H1 (cell line): ENCODE data around the gene PSPN. TPM values are rescaled to one million over a fixed set of nuclear protein-coding genes. Genes with fewer than 3 reads are reported as not detected.

Experiments used
- ASH2L ChIP-seq: fragments of 200-600, 300-600 bp; sonication (generic); IDR thresholded peaks from one replicate; pipeline ENCODE4 v1.7.1; 2017; ENCODE audit warnings: low read length
- CTCF ChIP-seq, 3 experiments: IDR thresholded peaks; 1 replicate in 2 of 3; 2 replicates in 1 of 3; pipeline versions ENCODE4 v1.5.1 to v1.6.1; 2011; ENCODE audit warnings: low read length in 3 of 3, mild to moderate bottlenecking in 3 of 3, inconsistent platforms in 2 of 3, low read depth in 1 of 3, moderate library complexity in 1 of 3; ENCODE audit not compliant: insufficient read depth in 1 of 3; ENCODE audit errors: control extremely low read depth in 1 of 3
- EGR1 ChIP-seq: IDR thresholded peaks from 2 replicates; pipeline ENCODE4 v1.6.1; 2011; ENCODE audit warnings: low read depth, low read length, borderline replicate concordance
- EP300 ChIP-seq, 2 experiments: IDR thresholded peaks; 1 replicate in 1 of 2; 2 replicates in 1 of 2; pipeline ENCODE4 v1.6.1; 2011 to 2012; ENCODE audit warnings: low read depth in 2 of 2, low read length in 2 of 2, mild to moderate bottlenecking in 2 of 2, borderline replicate concordance in 1 of 2, inconsistent platforms in 1 of 2, moderate library complexity in 1 of 2
- HDAC2 ChIP-seq, 2 experiments: fragments of 300-600 bp in 1 of 2; sonication (generic) in 1 of 2; IDR thresholded peaks; 2 replicates each; pipeline ENCODE4 v1.6.1; 2011 to 2012; ENCODE audit warnings: low read depth in 2 of 2, low read length in 2 of 2, mild to moderate bottlenecking in 2 of 2, moderate library complexity in 2 of 2, borderline replicate concordance in 1 of 2, inconsistent platforms in 1 of 2
- MAX ChIP-seq: IDR thresholded peaks from 2 replicates; pipeline ENCODE4 v1.6.1; 2012; ENCODE audit warnings: inconsistent platforms
- NANOG ChIP-seq: IDR thresholded peaks from 2 replicates; pipeline ENCODE4 v1.6.1; 2011; ENCODE audit warnings: low read length, low read depth, mild to moderate bottlenecking, inconsistent platforms; ENCODE audit not compliant: insufficient read depth, poor library complexity, severe bottlenecking
- POU5F1 ChIP-seq: IDR thresholded peaks from 2 replicates; pipeline ENCODE4 v1.6.1; 2011; ENCODE audit warnings: low read depth, mild to moderate bottlenecking, low read length, moderate library complexity
- RAD21 ChIP-seq, 2 experiments: IDR thresholded peaks in 1 of 2; conservative IDR thresholded peaks in 1 of 2; 2 replicates each; pipeline ENCODE4 v1.6.1; 2011; ENCODE audit warnings: low read depth in 2 of 2, low read length in 2 of 2, improper control_type of control experiment in 1 of 2, inconsistent platforms in 1 of 2, mild to moderate bottlenecking in 1 of 2, moderate library complexity in 1 of 2
- RBBP5 ChIP-seq: IDR thresholded peaks from 2 replicates; pipeline ENCODE4 v1.7.1; 2012; ENCODE audit warnings: low read depth, mild to moderate bottlenecking, inconsistent platforms, low read length, moderate library complexity, borderline replicate concordance
- RXRA ChIP-seq: IDR thresholded peaks from 2 replicates; pipeline ENCODE4 v1.6.1; 2011; ENCODE audit warnings: low read depth, mild to moderate bottlenecking, low read length, moderate library complexity; ENCODE audit not compliant: insufficient read depth
- SRF ChIP-seq: IDR thresholded peaks from 2 replicates; pipeline ENCODE4 v1.6.1; 2011; ENCODE audit warnings: mild to moderate bottlenecking, low read depth, low read length, moderate library complexity
- SUZ12 ChIP-seq: fragments of 200-600 bp; sonication (generic); IDR thresholded peaks from 2 replicates; pipeline ENCODE4 v1.6.1; 2012; ENCODE audit warnings: mild to moderate bottlenecking, inconsistent platforms, low read length, moderate library complexity, mixed read lengths
- TCF12 ChIP-seq: IDR thresholded peaks from 2 replicates; pipeline ENCODE4 v1.6.1; 2011; ENCODE audit warnings: low read depth, mild to moderate bottlenecking, low read length
- TEAD4 ChIP-seq: IDR thresholded peaks from 2 replicates; pipeline ENCODE4 v1.6.1; 2012; ENCODE audit warnings: low read depth, low read length, inconsistent platforms, mixed read lengths
- YY1 ChIP-seq: IDR thresholded peaks from 2 replicates; pipeline ENCODE4 v1.6.1; 2011; ENCODE audit warnings: low read depth, mild to moderate bottlenecking, low read length
- polyA plus RNA-seq, 7 experiments: library from polyadenylated mRNA; depleted of rRNA in 3 of 7; stranded (reverse) in 5 of 7; unstranded in 2 of 7; fragments of >200 nt in 5 of 7; fragments of 200-250 nt in 2 of 7; gene quantifications; 1 replicate in 5 of 7; 2 replicates in 1 of 7; 4 replicates in 1 of 7; pipeline versions ENCODE4 v1.2.1 to v1.2.3, GENCODE V29; 2011 to 2013; ENCODE audit warnings: missing spikeins in 2 of 7, mixed read lengths in 2 of 7
- total RNA-seq: library from RNA; stranded (reverse); fragmentation: NEBNext Ultra II Directional; extraction: Animal tissue kit (Norgen Biotek cat#: 25700); gene quantifications from 2 replicates; pipeline ENCODE4 v1.2.1, GENCODE V29; 2021

Gene PSPN
- total and polyA plus RNA-seq, 2 of the 8 experiments (the other 6 are each of a cell fraction or from before 2014, with no cell fraction given) = 1.0 to 2.1 TPM

- no peak for TF ChIP-seq SUZ12
- peak; percentile 57 for TF ChIP-seq NANOG
- 0 out of 2 replicates have a peak, but pooled peaks have one; percentile 7 for TF ChIP-seq MAX
- no peak; the same call in 1 of the 2 replicates for TF ChIP-seq YY1
- TF ChIP-seq TEAD4 = no peak
- peak; percentile 79 to 92 (median 87) for TF ChIP-seq CTCF (IDR thresholded peaks at IDR 0.05; ENCODE audit: control extremely low read depth in 1 of 3, insufficient read depth in 1 of 3, low read depth in 1 of 3, low read length in 3 of 3)
- TF ChIP-seq RXRA = no peak
- no peak for TF ChIP-seq HDAC2 (IDR thresholded peaks at IDR 0.05; ENCODE audit: borderline replicate concordance in 1 of 2, low read depth in 2 of 2, low read length in 2 of 2)
- TF ChIP-seq POU5F1 = no peak
- no peak for TF ChIP-seq EP300 (IDR thresholded peaks at IDR 0.05; ENCODE audit: borderline replicate concordance in 1 of 2, low read depth in 2 of 2, low read length in 2 of 2)
- no peak for TF ChIP-seq SRF
- TF ChIP-seq ASH2L = no peak
- no peak for TF ChIP-seq EGR1
- peak; percentile 89; the same call in 1 of the 2 replicates for TF ChIP-seq TCF12
- TF ChIP-seq RBBP5 = no peak
- TF ChIP-seq RAD21 (IDR thresholded peaks at IDR 0.05 in 1 of 2, conservative IDR thresholded peaks at IDR 0.05 in 1 of 2; ENCODE audit: low read depth in 2 of 2, low read length in 2 of 2) = peak; percentile 71 to 82
Measured at GRCh38 chr19:6412447-6413091, 36.8 kb upstream of the PSPN start (continued).
